Activated T-cell treated with anti-CD3 and anti-CD28 coated beads, Interleukin-2, amount 50 U/mL, for 4 hours (primary cell): ENCODE data around the gene GRB7. TPM values are rescaled to one million over a fixed set of nuclear protein-coding genes. Genes with fewer than 3 reads are reported as not detected.
A peak's percentile ranks its signal among the peaks of the same experiment; 100 is the strongest.
"Not testable (repeated sequence)": the region's sequence is repeated elsewhere in the genome, so short reads cannot be mapped to it uniquely, and the experiment has no call there.

ENCODE experiments used
- ATAC-seq, 2 donors: fragments of 200-7000 bp; cut with Tn5 transposase; one replicate each; pipeline ENCODE4 v1.10.0; 2021
- DNase-seq: peaks from one replicate; pipeline ENCODE4 v3.0.0-alpha.2; 2020
- H3K27me3 Mint-ChIP-seq: one replicate; pipeline ENCODE4 v1.8.0; 2021; ENCODE audit warnings: low read depth, mixed read lengths
- H3K36me3 Mint-ChIP-seq: one replicate; pipeline ENCODE4 v1.8.0; 2022; ENCODE audit warnings: mixed read lengths; ENCODE audit not compliant: insufficient read depth
- H3K4me1 Mint-ChIP-seq: one replicate; pipeline ENCODE4 v1.8.0; 2021; ENCODE audit warnings: low read depth, mixed read lengths
- H3K4me3 Mint-ChIP-seq: one replicate; pipeline ENCODE4 v1.8.0; 2021; ENCODE audit warnings: mild to moderate bottlenecking, moderate library complexity, mixed read lengths
- H3K9me3 Mint-ChIP-seq: one replicate; pipeline ENCODE4 v1.8.0; 2021; ENCODE audit warnings: mixed read lengths
- total RNA-seq, 3 donors: library from RNA; stranded (reverse); gene quantifications; one replicate each; pipeline ENCODE4 v1.2.1, GENCODE V29; 2021

GRB7 gene
- total RNA-seq, 3 donors from 2014 or later = 0.43 to 0.73 (median 0.47) TPM

DNA sequence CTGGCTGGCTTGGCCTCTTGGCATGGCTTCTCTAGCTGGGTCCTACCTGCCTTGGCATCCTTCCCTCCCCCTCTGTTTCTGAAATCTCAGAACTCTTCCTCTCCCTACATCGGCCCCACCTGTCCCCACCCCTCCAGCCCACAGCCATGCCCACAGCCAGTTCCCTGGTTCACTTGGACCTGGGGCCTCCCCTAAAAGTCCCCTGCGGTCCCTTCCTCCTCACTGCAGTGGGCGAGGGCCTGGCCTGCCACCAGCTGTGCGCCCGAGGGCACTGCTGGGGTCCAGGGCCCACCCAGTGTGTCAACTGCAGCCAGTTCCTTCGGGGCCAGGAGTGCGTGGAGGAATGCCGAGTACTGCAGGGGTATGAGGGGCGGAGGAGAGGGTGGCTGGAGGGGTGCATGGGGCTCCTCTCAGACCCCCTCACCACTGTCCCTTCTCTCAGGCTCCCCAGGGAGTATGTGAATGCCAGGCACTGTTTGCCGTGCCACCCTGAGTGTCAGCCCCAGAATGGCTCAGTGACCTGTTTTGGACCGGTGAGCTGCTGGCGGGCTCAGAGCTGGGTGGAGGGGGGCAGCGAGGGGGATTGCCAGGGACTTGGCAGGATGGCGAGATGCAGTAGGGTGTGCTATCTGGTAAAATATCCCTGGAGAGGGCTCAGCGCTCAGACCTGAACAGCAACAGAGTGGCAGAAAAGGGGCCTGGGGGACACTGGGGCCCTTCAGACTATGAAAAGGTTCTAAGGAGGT is 21.5 kb upstream of the GRB7 start:
- Mint-ChIP-seq H3K4me1 (no peaks in the 10 kb centered on the region), H3K9me3 (no peaks in the 10 kb centered on the region), H3K27me3 (no peaks in the 10 kb centered on the region), H3K4me3 (no peak overlapping the region), H3K36me3 (no peaks in the 10 kb centered on the region)
- no peak for ATAC-seq
- DNase-seq = no peak

DNA sequence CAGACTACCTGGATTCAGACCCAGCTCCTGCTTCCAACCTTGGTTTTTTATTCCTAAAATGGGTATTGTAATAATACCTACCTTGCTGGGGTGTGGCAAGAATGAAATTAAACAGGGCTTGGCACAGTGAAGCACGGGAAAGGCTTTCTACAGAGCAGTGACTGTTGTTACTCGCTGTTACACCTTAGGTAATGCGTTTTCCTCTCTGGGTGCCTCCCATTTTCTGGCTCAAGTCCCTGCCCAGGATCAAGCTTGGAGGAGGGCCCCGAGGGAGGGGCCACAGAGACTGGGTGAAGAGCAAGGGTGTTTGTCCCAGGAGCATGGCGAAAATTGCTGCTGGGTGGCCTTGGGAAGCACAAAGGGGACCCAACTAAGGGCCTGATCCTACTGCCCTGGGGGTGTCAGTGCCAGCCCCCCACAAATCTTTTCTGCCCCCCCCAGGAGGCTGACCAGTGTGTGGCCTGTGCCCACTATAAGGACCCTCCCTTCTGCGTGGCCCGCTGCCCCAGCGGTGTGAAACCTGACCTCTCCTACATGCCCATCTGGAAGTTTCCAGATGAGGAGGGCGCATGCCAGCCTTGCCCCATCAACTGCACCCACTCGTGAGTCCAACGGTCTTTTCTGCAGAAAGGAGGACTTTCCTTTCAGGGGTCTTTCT is 20.7 kb upstream of the GRB7 start:
- H3K4me1 Mint-ChIP-seq = no peaks in the 10 kb centered on the region
- H3K4me3 Mint-ChIP-seq = no peak overlapping the region
- H3K27me3 Mint-ChIP-seq = no peaks in the 10 kb centered on the region
- no peak for ATAC-seq
- no peaks in the 10 kb centered on the region for H3K9me3 Mint-ChIP-seq
- H3K36me3 Mint-ChIP-seq = no peaks in the 10 kb centered on the region
- DNase-seq = no peak

DNA sequence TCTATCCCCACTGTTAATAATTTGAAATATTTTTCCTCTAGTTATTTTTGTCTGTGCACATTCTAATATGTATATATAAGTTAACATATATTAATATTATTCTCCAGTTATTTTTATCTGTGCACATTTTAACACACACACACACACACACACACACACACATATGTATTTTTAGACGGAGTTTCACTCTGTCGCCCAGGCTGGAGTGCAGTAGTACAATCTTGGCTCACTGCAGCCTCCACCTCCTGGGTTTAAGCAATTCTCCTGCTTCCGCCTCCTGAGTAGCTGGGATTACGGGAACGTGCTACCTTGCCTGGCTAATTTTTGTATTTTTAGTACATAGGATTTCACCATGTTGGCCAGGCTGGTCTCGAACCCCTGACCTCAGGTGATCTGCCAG is 20.1 kb upstream of the GRB7 start:
- no peak for ATAC-seq
- H3K36me3 Mint-ChIP-seq = no peaks in the 10 kb centered on the region
- H3K4me3 Mint-ChIP-seq = no peak overlapping the region
- no peaks in the 10 kb centered on the region for H3K9me3 Mint-ChIP-seq
- DNase-seq = no peak
- no peaks in the 10 kb centered on the region for H3K27me3 Mint-ChIP-seq
- H3K4me1 Mint-ChIP-seq = no peaks in the 10 kb centered on the region

DNA sequence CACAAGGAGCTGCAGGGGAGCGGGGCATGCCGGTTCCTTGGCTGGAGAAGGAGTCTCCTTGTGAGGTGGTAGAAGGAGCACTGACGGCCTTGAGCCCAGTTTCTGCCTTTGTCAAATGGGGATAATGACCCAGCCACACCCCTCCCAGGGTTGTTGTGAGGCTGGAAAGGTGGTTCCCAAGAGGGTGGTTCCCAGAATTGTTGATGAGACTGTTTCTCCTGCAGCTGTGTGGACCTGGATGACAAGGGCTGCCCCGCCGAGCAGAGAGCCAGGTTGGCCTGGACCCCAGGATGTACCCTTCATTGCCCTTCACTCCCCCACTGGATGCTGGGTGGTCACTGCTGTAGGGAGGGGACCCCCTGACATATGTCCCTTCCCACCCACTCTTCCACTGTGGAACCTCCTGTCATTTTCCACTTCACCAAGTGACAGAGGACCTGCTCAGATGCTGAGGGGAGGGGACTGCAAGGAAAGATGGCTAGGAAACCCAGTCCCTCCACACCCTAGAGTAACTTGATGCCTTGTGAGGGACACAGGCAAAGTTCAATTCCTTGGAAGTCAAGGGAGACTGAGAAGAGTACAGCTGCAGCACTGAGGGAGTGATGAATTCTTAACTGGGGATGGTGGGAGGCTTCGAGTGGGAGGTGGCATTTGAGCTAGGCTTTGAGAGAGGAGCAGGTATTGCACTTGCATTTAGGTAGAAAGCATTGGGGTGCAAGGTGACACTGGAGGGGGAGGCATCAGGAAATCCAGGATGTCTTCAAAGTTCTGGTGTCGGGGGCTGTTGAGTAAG is 18.0 kb upstream of the GRB7 start:
- H3K4me3 Mint-ChIP-seq = no peak overlapping the region
- H3K36me3 Mint-ChIP-seq = no peaks in the 10 kb centered on the region
- ATAC-seq (no peak), DNase-seq (no peak)
- H3K27me3 Mint-ChIP-seq = no peaks in the 10 kb centered on the region
- no peaks in the 10 kb centered on the region for H3K9me3 Mint-ChIP-seq
- no peaks in the 10 kb centered on the region for H3K4me1 Mint-ChIP-seq

DNA sequence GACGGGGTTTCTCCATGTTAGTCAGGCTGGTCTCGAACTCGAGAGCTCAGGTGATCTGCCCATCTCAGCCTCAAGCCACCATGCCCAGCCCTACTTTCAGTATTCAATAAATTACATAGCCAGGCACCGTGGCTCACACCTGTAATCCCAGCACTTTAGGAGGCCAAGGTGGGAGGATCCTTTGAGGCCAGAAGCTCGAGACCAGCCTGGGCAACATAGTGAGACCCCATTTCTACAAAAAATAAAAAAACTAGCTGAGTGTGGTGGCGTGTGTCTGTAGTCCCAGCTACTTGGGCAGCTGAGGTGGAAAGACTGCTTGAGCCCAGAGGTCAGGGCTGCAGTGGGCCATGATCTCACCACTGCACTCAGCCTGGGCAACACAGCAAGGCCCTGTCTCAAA is 15.6 kb upstream of the GRB7 start:
- no peak for DNase-seq
- no peaks in the 10 kb centered on the region for H3K9me3 Mint-ChIP-seq
- no peaks in the 10 kb centered on the region for H3K27me3 Mint-ChIP-seq
- no peak for ATAC-seq
- H3K4me1 Mint-ChIP-seq = no peaks in the 10 kb centered on the region
- no peak overlapping the region for H3K4me3 Mint-ChIP-seq
- H3K36me3 Mint-ChIP-seq = peaks cover 3% of the 10 kb centered on the region

DNA sequence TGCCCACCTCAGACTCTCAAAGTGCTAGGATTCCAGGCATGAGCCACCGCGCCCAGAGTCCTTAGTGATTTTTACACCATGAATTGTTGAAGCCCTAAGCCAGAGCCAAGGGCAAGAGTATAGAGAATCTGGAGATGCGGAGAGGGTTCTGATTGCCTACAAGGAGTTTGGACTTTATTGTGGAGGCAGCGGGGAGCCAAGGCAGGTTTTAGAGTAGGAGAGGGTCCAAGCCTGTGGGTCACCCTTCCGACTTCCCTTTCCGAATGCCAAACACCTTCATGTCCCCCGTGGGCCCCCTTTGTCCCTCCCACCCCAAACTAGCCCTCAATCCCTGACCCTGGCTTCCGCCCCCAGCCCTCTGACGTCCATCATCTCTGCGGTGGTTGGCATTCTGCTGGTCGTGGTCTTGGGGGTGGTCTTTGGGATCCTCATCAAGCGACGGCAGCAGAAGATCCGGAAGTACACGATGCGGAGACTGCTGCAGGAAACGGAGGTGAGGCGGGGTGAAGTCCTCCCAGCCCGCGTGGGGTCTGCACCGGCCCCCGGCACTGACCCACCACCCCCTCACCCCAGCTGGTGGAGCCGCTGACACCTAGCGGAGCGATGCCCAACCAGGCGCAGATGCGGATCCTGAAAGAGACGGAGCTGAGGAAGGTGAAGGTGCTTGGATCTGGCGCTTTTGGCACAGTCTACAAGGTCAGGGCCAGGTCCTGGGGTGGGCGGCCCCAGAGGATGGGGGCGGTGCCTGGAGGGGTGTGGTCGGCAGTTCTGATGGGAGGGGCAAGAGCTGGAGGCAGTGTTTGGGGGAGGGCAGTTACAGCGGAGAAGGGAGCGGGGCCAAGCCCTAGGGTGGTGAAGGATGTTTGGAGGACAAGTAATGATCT is 14.5 kb upstream of the GRB7 start:
- Mint-ChIP-seq H3K4me3 (no peak overlapping the region), H3K36me3 (peaks cover 3% of the 10 kb centered on the region), H3K4me1 (no peaks in the 10 kb centered on the region), H3K9me3 (no peaks in the 10 kb centered on the region), H3K27me3 (no peaks in the 10 kb centered on the region)
- ATAC-seq (peak; percentile 42 to 56), DNase-seq (no peak)

DNA sequence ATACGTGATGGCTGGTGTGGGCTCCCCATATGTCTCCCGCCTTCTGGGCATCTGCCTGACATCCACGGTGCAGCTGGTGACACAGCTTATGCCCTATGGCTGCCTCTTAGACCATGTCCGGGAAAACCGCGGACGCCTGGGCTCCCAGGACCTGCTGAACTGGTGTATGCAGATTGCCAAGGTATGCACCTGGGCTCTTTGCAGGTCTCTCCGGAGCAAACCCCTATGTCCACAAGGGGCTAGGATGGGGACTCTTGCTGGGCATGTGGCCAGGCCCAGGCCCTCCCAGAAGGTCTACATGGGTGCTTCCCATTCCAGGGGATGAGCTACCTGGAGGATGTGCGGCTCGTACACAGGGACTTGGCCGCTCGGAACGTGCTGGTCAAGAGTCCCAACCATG is 13.0 kb upstream of the GRB7 start:
- Mint-ChIP-seq H3K27me3 (no peaks in the 10 kb centered on the region), H3K4me1 (peaks cover 13% of the 10 kb centered on the region), H3K9me3 (no peaks in the 10 kb centered on the region), H3K4me3 (no peak overlapping the region), H3K36me3 (peaks cover 11% of the 10 kb centered on the region)
- no peak for DNase-seq
- ATAC-seq = no peak

DNA sequence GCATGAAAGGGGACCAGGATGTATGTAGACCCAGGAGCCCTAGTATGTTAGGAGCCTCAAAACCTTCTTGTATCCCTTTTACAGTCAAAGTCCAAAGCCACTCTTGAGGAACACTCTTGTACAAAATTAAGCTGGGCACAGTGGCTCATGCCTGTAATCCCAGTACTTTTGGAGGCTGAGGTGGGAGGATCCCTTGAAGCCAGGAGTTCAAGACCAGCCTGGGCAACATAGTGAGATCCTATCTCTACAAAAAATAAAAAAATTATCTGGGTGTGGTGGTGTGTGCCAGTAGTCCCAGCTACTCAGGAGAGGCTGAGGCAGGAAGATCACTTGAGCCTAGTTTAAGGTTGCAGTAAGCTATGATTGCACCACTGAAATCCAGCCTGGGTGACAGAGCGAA is 11.8 kb upstream of the GRB7 start:
- peaks cover 16% of the 10 kb centered on the region for H3K4me1 Mint-ChIP-seq
- H3K36me3 Mint-ChIP-seq = peaks cover 11% of the 10 kb centered on the region
- DNase-seq, ATAC-seq, H3K4me3 Mint-ChIP-seq, H3K27me3 Mint-ChIP-seq, H3K9me3 Mint-ChIP-seq: not testable (repeated sequence)

DNA sequence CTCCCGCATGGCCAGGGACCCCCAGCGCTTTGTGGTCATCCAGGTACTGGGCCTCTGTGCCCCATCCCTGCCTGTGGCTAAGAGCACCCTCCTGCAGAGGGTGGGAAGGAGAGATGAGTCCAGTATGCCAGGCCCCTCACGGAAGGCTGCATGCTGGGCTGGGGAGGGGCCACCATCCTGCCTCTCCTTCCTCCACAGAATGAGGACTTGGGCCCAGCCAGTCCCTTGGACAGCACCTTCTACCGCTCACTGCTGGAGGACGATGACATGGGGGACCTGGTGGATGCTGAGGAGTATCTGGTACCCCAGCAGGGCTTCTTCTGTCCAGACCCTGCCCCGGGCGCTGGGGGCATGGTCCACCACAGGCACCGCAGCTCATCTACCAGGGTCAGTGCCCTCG is 11.1 kb upstream of the GRB7 start:
- DNase-seq (no peak), ATAC-seq (no peak)
- H3K9me3 Mint-ChIP-seq = no peaks in the 10 kb centered on the region
- H3K4me1 Mint-ChIP-seq = peaks cover 16% of the 10 kb centered on the region
- H3K27me3 Mint-ChIP-seq = no peaks in the 10 kb centered on the region
- H3K4me3 Mint-ChIP-seq = no peak overlapping the region
- peaks cover 11% of the 10 kb centered on the region for H3K36me3 Mint-ChIP-seq

DNA sequence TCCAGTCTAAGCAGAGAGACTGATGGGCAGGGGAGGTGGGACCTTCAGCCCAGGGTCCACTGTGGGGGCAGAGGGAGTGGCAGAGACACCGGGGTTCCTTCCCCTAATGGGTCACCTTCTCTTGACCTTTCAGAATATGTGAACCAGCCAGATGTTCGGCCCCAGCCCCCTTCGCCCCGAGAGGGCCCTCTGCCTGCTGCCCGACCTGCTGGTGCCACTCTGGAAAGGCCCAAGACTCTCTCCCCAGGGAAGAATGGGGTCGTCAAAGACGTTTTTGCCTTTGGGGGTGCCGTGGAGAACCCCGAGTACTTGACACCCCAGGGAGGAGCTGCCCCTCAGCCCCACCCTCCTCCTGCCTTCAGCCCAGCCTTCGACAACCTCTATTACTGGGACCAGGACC is 10.2 kb upstream of the GRB7 start:
- no peak for DNase-seq
- H3K36me3 Mint-ChIP-seq = peaks cover 11% of the 10 kb centered on the region
- ATAC-seq = no peak
- H3K27me3 Mint-ChIP-seq = no peaks in the 10 kb centered on the region
- H3K9me3 Mint-ChIP-seq = no peaks in the 10 kb centered on the region
- H3K4me3 Mint-ChIP-seq = no peak overlapping the region
- H3K4me1 Mint-ChIP-seq = peaks cover 18% of the 10 kb centered on the region

DNA sequence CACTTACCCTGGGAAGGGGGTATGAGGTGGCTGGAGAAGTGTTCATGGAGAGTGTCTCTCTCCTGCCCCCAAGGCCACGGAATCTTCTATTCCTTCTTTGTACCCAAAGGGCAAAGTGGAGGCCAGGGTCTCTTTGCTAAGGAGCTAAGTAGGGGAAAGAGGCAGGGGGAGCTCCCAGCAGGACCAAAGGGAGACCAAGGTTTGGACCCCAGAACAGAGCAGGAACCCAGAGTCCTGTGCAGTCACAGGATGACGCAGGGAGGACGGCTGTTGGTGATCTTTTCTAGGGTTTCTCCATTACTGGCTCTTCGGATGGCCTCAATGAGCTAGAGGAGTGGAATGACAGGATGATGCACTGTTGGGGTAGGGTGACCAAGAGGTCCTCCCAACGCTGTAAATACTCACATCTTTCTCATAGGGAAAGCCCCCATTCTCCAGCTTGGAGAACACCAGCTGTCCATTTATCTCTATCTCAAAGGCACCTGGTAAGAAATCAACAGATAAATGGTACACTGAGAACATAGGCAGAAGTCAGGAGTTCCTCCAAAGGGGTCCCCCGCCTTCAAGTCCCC is 8.4 kb upstream of the GRB7 start:
- peaks cover 11% of the 10 kb centered on the region for H3K36me3 Mint-ChIP-seq
- no peaks in the 10 kb centered on the region for H3K27me3 Mint-ChIP-seq
- ATAC-seq (no peak), DNase-seq (no peak)
- peaks cover 18% of the 10 kb centered on the region for H3K4me1 Mint-ChIP-seq
- H3K9me3 Mint-ChIP-seq = no peaks in the 10 kb centered on the region
- peak overlapping the region; percentile 90 for H3K4me3 Mint-ChIP-seq

DNA sequence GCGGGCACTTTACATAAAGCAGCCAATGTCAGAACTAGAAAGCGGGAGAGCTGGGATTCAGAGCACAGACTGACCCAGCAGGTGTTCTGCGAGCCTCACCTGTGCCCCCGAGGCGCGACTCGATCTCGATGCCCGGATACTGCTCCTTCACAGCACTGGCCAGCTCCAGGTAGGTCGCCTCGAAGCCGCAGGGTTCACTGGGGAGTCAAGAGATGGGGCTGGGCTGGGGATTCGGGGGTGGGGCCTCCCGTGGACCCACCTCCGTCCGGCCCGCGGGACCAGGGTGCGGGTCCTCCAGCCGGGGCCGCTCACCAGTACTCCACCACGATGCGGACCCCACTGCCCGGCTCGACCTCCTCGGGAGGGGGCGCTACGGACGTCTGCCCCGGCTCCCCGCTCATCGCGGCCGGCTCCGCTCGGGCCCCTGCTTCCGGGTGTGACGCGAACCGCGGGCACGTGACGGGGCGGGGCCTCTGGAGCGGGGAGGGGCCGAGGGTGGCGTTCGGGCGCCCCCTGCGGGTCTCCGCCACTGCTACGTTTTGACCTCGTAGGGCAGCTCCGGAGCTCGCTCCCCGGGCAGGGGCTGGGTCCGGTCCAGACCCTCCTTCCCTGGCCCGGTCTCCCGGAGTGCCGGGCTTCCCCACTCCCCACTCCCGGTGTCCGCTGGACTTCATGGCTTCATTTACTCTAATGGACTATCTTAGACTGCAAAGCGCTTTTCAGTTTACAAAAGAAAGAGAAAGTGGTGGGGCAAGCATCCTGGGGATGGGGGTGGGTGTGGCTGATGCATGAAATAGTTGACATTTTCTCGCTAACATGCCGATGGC is 7.4 kb upstream of the GRB7 start, which contains the start of gene MIEN1:
Gene MIEN1, minus strand, starts transcription at position 438 of the 827 bp plus-strand sequence. Its CDS starts 37 bp downstream, at position 401.
- peaks cover 18% of the 10 kb centered on the region for H3K4me1 Mint-ChIP-seq
- H3K27me3 Mint-ChIP-seq = no peaks in the 10 kb centered on the region
- ATAC-seq (peak; percentile 93 to 96), DNase-seq (peak; percentile 94)
- no peaks in the 10 kb centered on the region for H3K9me3 Mint-ChIP-seq
- H3K36me3 Mint-ChIP-seq = peaks cover 11% of the 10 kb centered on the region
- peak within 1 kb of the TSS; percentile 90 for H3K4me3 Mint-ChIP-seq

DNA sequence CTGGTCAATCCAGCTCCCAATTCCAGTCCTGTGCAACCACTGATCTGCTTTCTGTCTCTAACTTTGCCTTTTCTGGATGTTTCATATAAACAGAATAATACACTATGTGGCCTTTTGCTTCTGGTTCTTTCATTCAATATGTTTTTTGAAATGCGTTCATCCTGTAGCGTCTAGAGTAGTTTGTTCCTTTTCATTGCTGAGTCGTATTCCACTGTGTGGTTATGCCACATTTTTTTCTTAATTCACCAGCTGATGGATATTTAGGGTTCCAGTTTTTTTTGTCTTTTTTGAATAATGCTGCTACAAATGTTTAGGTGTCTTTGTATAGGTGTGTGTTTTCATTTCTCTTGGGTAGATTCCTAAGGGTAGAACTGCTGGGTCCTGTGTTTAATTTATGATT is 5.2 kb upstream of the GRB7 start:
- Mint-ChIP-seq H3K4me3 (peak overlapping the region; percentile 37), H3K4me1 (peaks cover 18% of the 10 kb centered on the region), H3K9me3 (no peaks in the 10 kb centered on the region), H3K27me3 (peaks cover 7% of the 10 kb centered on the region), H3K36me3 (peaks cover 8% of the 10 kb centered on the region)
- DNase-seq (no peak), ATAC-seq (no peak)
